ENCODE results near the gene SNRNP48.

SNRNP48 gene

DNA sequence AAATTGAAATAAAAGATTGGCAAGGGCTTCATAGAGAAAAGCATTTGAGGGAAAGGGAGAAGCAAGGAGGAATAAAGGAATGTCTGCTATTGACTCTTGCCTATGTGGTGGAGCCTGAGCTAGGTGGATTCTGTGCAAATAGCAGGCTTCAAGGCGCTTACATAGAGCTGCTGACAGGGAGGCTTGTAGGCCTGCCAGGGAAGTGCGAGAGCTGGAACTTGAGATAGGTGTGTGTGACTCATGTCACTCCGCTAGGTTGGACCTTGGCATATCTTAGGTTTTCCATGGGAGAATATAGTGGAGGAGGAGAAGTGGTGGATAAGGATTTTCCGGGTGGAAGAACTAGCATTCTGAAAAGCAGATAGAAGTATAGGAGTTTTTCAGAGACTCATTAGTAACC is 14.0 kb downstream of the SNRNP48 start:
- DNase-seq, result no peak

DNA sequence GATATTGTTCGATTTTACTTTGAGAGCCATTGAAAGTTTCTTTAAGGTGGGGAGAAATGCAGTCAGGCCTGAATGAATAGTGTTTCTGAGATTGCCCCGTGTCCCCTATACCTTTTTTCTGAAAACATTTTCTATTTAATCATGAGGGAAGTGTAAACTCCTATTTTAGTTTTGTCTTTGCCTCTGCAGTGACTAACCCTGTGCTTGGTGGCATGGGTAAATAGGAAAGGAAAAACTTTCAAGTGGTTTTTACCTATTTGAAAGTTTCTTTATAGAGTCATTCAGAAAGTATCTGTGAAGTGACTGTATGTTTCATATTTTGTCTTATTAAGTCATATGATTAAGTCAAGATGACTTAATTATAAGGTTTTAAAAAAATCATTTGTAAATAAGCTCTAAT is 14.5 kb downstream of the SNRNP48 start:
- DNase-seq, result no peak

DNA sequence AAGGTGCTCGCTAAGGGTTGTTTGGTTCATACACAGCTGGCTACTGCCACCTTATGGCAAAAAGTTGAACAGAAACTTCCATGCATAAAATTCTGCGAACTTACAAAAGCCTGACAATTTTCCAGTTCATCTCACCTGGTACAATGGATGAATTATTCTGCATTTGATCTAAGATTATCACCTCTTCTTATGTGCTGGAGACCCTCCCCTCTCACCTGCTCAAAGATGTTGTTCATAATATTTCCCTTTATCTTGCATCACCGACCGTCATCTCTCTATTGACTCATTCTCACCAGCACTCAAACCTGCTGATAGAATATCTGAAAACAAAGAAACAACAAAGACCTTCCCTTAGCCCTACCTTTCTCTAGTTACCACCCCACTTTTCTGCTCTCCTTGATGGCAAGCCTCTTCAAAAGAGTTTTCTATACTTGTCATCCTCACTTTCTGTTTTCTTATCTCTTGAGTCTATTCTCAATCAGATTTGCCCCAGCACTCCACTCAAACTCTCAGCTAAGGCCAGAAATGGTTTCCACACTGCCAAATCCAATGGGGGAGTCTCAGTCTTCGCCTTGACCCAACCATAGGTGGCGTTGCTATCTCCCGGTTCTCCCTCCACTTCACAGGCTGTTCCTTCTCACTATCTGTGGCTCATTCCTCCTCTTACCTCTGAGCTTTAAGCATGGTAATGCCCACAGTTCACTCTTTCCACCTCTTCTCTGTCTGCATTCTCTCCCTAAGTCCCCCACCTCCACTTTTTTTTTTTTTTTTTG is 25.8 kb downstream of the SNRNP48 start:
- peak; percentile 8 for DNase-seq

DNA sequence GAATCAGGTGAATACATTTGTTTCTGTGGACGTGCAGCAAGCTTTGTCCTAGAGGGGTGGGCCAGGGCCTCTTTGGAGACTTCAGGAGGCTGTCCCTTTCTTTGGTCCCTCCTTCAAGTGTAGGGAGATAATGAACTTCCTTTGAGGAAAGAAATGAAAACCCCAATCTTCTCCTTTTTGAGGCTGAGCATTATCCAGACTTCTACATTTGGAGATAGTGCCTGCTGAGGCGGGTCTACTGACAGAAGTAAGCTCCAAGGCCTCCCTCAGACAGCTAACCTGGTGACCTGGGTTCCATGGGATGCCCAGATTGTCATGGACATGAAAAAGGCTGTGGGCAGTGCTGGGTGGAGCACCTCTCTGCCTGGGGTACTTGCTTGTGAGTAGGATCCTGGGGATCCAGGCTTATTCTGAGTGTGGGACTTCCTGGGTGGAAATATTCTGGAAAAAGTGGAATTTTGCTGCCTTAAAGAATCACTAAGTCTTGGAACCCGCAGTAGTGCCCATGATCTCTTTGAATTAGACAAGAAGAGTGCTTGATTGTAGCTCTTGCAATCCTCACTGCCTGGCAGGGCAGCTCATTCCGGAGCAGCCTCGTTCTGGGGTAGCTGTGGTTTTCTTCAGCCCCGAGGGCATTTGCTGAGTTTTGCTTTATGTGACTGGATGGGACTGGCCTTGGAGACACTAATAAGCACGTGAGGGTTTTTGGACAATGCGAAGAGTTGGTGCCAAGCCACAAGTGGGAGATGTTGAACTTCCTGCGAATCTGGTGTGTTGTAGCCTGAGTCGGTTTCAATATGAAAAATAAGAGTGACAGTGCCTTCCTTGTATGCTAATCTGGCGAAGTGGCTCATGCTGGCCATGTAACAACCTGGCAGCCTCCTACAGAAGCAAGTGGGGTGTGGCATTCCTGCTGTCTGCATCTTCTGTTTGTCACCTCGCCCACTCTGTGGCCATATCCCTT is 28.1 kb downstream of the SNRNP48 start:
- no peak for DNase-seq

DNA sequence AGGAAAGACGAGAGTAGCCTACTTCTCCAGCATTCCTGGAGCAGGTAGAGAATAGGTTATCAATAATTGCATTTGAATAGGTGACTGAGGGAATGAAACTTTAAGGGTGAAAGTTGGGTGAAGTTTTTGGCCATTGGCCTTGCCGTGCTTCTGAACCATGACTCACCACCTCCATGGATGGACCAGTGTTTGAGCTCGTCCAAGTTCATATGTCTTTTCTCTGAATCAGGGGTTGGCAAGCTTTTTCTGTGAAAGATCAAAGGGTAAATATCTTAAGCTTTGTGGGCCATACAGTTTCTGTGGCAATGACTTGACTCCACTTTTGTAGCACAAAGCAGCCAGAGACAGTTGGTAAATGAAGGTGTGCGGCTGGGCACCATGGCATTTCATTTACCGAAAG is 31.8 kb downstream of the SNRNP48 start:
- DNase-seq, result no peak

DNA sequence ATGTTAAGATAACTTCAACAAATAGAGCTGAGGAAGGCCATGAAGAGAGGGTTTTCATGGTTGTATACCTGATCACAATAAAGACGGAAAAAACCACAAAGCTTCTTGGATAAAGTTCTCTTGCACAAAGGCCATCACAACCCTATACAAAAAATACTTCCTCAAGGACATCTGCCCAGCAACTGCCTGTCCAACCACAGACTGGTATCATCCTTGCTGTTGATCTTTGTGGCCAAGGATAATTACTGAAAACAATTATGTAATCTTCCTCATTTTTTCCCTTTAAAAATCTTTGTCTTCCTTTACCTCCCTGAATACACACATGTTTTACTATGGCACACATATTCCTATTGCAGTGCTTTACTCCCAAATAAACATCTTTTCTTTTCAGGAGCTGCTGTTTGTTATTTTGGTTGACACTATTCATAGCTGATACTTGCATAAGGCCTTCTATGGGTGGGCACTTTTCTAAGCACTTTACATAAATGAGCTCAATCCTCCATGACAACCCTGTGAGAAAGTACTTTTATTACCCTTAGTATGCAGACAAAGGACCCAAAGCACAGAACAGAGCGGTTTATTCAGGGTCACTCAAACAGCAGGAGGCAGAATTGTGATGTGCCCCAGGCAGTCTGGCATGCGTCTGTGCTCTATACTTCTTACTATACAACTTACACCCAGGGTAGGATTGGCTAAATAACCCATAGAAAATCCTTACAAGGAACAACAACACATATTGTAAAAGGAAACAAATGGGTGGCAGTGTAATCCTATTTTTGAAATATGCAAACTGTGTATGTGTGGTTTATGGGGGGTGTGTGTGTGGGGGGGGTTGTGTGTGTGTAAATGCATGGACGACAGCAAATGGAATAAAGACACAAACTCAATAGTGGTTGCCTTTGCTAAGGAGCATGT is 35.1 kb downstream of the SNRNP48 start:
- DNase-seq, result no peak

DNA sequence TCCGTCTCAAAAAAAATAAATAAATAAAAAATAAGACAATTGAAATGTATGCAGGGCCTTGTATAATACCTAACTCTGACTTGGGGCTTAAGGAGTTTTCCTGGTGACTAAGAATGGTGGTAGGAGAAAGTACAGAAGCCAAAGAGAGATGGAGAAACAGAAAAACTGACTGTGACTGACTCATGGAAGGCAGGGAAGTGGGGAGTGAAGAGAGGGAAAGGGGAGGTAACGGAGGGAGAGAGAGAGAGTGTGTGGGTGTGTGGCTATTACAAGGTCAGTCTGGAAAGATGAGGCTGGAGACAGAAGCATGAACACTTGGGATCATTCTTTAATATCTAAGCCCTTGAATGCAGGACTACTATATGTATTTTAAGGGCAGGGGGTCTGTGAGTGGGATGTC is 38.5 kb downstream of the SNRNP48 start:
- no peak for DNase-seq

DNA sequence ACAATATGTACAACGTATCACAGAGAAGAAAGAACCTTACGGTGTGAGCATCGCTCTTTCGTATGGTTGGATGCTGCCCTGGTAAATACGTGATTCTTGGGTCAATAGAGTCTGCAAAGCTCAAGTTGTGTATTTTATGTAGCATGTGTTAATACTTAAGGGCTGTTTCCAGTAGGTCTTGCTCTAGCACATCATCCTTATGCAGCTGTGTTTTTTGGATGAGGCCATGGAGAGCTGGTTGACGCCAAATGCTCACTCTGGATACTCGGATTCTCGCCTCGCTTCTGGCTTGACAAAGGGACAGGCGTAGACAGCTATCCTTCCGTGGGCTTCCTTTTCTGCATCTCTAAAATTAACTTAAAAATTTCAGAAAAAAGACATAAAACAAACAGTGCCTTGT is 38.9 kb downstream of the SNRNP48 start:
- DNase-seq, result no peak

DNA sequence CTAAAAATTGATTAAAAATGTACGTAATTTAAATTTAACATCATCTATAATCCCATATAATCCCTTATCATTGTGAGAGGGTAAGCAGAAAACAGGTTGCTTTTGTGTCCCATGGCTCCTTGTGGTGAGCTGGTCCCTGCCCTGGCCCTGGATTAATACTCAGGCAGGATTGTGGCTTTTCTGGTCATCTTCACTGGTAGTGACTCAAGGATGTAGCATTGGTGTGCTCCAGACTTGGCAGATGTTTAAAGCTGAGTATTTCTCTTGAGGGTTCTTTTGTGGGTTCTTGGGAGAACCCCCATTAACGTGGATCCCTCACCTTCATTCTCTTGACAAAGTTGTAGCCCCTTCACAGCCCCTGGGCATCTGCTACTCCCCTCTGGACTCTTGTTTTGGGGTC is 39.3 kb downstream of the SNRNP48 start:
- no peak for DNase-seq

DNA sequence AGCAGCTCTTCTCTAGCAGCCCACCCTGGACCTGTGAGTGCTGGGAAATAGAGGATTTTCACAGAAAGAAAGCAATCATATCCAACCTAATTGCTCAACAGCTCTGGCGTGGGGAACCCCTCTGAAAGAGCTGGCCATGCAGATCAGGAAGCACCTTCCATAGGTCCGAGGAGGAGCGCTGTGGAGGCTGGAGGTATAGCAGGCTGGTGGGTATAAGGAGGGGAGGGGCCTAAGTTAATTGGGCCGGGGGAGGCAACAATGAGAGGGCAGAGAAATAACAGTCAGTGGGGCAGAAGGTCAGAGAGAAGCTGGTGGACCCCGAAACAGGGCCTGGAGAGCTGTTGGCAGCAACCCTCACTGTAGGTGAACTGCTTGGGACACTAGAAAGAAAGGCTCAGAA is 40.8 kb downstream of the SNRNP48 start:
- DNase-seq, result no peak

DNA sequence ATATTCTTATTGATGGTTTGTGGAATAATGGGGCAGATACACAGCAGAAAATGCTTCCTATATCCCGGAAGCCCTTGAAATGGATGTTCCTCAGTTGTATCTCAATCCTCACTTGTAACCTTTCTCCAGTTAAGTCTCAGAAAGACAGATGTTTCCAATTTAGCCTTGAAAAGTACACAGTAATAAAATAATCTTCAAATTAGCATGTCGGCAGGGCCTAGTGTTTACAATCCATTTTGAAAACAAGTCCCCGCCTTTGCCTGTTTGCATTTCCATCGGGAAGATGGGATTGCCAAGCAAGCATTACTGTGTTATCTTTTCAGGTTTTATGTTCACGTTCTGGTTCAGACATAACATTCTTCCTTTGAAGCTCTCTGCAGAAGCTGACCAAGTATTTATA is 41.5 kb downstream of the SNRNP48 start:
- no peak for DNase-seq

DNA sequence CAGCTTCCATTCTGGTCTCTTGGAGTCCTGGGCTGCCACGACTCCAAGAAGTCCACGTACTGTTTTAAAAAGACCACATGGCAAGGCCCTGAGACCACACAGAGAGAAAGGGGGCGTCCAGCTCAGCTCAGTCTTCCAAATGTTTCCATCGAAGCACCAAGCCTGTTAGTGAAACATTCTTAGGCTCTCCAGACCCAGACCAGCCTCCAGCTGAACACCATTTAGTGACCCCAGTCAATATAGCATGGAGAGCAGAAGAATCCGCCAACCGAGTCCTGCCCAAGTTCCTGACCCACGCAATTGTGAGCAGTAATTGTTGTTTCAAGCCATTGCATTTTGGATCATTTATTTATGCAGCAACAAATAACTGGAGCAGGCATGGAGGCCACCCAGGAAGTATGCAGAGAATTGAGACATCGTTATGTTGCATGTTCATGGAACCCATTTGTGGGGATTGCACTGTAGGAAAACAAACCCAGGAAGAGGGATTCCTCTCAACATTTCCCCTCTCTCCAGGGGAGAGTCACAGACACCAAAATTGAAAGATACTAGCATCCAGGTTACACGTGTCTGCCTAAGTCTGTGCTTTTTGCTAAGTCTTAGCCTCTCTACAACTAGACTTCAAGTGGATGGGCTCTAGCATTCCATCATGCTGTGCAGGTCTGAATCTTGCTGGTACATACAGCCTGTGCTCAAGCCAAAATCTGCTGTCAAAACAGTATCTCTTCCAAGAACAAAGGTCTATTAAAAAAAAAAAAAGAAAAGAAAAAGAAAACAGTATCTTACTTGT is 42.7 kb downstream of the SNRNP48 start:
- no peak for DNase-seq

DNA sequence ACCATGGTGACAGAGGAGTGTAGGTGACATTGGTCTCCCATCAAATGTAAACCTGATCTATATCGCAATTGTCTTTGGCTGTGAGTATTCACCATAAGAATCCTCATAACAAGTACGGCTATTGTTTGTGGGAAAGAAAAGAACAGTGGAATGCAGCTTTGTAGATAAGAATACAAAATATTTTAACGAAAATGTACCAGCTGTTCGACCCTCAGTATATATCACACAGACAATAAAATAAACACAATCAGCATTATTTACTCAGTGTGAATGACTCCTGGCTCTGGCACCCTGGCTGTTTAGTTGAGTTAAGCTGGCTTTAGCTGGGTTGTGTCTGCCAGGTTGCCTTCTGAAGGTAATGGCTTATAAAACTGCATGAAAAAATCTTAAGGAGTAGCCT is 43.4 kb downstream of the SNRNP48 start:
- DNase-seq, result no peak

DNA sequence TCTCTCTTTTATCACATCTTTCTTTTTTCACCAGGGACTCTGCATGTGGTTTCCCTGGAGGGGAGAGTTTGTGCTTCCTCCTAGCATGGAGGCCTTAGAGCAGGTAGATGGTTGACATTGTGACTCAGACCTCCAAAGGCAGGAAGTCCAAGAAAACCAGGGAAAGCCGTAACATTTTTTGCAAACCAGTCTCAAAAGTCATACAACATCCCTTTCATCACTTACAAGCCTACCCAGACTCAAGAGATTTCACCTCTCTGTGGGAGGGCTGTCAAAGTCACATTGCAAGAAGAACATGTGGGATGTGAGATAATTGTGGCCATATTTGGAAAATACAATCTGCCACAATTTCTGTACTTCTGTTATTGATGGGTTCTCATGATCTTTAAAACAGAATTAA is 46.2 kb downstream of the SNRNP48 start:
- DNase-seq, result no peak

DNA sequence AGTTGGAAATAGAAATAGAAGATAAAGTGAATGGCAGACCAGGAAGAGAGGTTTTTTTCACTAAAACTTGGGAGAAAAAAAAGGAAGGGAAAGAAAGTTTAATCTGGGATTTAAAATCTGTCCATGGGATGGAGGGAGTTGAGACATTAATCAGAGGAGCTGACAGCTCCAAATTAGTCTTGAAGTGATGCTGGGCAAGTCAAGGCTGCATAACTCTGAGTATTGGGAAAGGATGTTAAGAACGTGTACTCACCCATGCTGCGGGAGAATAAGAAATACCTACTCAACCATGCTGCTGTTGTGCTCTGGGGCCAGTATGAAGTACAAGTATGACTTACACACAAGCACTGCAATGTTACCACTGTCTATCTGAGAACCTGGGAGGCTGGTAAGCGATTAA is 47.5 kb downstream of the SNRNP48 start:
- DNase-seq, result no peak

DNA sequence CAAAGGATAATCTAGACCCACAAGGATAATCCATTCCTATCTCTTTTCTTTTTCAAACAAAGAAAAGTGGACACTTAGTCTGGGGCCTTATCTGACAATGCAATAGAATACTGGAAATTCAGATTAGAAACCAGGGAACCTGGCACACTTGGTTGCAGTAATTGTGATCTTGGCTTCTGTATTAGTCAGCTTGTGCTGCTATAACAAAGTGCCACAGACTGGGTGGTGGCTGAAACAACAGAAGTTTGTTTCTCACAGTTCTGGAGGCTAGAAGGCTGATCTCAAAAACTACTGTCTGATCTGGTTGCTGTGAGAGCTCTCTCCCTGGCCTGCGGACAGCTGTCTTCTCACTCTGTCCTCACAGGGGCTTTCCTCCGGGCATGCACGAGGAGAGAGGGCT is 49.4 kb downstream of the SNRNP48 start:
- no peak for DNase-seq

DNA sequence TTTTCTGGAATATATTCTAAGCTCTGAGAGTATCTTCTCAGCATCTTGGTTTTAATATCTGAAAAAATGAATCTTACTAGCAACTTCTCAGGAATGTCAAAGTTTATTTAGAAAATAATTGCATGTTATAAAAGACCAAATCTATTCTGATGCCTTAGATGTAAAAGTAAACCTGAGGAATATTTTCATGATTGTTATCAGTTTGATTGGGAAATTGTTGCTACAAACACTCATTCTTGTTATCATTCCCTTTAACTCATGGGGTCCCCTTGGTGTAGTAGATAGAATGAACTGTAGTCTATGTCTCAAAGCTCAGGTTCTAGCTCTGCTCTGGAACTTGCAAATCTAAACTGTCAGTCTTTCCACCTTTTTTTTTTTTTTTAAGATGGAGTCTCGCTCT is 50.0 kb downstream of the SNRNP48 start:
- DNase-seq, result no peak

DNA sequence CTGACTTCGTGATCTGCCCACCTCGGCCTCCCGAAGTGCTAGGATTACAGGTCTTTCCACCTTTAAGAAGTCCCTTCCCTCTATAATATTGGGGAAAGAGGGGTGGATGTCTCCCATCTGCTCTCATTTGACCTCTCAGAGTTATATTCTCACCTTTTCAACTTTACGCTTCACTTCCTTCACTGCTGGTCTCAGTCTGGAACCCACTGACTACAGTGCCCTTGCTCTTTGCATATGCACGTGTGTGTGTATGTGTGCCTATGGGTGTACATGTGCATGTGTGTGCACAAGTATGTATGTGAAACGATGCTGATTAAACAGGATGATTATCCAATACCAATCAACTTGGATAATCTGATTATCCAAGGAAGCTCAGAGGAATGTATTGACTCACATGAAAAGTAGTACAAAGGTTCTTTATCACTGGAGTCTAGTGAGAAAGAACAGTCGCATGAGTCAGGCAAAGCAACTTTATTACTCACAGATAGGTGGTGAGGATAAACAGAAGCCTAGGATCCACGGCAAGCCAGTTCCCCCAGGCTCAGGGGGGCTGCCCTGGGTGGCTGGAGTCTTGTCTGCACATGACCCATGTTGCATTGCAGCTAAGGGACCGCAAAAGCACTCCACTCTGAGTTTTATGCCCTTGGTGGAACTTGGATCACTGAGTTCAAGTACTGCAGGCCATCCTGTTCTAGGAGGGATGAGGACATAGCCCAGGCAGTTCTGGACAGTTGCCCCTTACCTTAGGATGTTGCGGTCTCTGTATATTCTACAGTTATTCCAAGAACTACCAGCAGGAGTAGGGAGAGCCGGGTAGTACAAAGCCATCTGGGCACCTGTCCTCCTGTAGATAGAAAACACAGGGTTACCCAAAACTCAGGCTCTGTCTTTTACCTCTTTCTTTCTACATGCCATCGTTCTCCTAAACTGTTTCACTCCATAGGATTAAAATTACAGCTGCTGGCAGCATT is 50.9 kb downstream of the SNRNP48 start:
- no peak for DNase-seq

DNA sequence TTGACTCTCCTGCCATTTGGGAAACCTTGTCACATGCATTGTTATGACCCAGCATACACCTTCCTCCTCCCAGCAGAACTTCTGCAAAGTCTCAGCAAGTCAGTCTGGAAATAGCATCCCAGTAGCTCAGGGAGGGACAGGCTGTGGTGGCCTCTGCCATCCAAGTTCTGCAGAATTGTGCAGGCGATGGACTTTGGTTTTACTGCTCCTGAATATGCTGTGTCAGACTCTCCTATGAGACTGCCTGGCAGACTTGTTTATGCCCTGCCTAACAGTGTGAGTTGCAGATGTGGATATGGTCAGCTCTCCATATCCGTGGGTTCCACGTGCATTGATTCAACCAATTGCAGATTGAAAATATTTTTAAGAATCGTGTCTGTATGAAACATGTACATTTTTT is 52.8 kb downstream of the SNRNP48 start:
- no peak for DNase-seq

DNA sequence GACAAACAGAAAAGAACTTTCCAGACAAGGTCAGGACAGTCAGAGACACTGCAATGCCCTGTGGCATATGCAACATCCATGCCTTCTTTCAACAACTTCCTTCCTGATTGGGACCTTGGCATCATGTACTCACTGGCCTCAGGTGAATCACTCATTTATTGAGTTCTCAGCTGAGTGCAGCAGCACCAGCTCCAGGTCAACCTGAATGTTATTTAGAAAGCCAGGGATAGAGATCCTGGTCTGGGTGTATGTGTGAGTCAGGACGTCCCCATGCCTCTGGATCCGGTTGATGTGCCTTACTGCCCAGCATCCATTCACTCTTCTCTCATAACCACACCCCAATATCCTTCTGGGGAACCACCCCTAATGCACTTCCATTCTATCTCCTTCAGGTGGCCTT is 54.4 kb downstream of the SNRNP48 start:
- no peak for DNase-seq

DNA sequence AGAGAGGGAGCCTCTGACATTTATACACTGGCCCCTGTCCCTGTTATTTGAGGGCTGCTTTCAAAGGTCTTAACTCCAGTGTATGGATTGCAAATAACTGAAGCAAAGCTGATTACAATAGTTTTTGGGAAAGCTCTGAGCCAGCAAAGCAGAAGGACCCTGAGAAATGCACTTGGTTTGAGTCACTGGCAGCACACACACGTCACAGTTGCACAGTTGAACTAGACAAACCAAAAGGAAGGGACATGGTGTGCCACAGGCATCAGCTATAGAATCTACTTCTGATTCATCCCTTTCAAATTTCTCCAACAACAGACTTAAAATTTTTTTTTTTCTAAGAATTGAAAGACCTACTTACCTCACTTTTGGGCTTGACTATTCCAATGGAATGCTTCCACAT is 56.4 kb downstream of the SNRNP48 start:
- no peak for DNase-seq

Data from DMS 273 treated with DMSO at 0.1 percent for 48 hours (cell line).